Ovary (tissue), 3 donors: ENCODE data around the gene BUB1B.

ENCODE experiments used
- CTCF ChIP-seq, 3 donors: fragments of 450-650 bp in 2 of 3; fragments of 200-600 bp in 1 of 3; IDR thresholded peaks; one replicate each; pipeline versions ENCODE4 v1.5.1 to v1.8.0; 2016 to 2022; ENCODE audit warnings: antibody characterized with exemption in 3 of 3, mild to moderate bottlenecking in 1 of 3
- EP300 ChIP-seq: sonication (generic); formaldehyde crosslinking; IDR thresholded peaks from one replicate; pipeline ENCODE4 v1.6.1; 2017; ENCODE audit warnings: antibody characterized with exemption
- POLR2A ChIP-seq: fragments of 450-650 bp; IDR thresholded peaks from one replicate; pipeline ENCODE4 v1.6.1; 2017; ENCODE audit warnings: antibody characterized with exemption, mild to moderate bottlenecking, moderate library complexity
- donor health status: DM: no; HTN: no; CAD: no.

GRCh38 chr15:40234783-40235182 lies 73.9 kb downstream of the BUB1B start:
- TF ChIP-seq CTCF (IDR thresholded peaks at IDR 0.05) (no peak), POLR2A (no peak), EP300 (no peak)
